WTC11 (cell line): ENCODE measurements around the gene ADD2. TPM values are rescaled to one million over a fixed set of nuclear protein-coding genes. Genes with fewer than 3 reads are reported as not detected.

Experiments used
- ATAC-seq: fragments of 200-7000 bp; cut with Tn5 transposase; 2 replicates; pipeline ENCODE4 v1.10.0; 2021; ENCODE audit warnings: mild to moderate bottlenecking, moderate library complexity
- CTCF ChIA-PET: fragments of 300-600 bp; sonication (Branson Sonifier 250); formaldehyde crosslinking; loops from one replicate; lab custom pipeline; 2021; ENCODE audit warnings: antibody characterized with exemption; lab: Charles Lee
- POLR2A ChIA-PET: fragments of 350-600 bp; sonication (Branson Sonifier 250); formaldehyde crosslinking; loops from one replicate; lab custom pipeline; 2021; ENCODE audit warnings: antibody characterized with exemption; lab: Charles Lee
- DNase-seq: peaks from one replicate; pipeline ENCODE4 v3.0.0; 2021; ENCODE audit warnings: low spot score
- H3K27ac Mint-ChIP-seq: 2 replicates; pipeline ENCODE4 v1.8.0; 2021; ENCODE audit warnings: mixed read lengths
- H3K27me3 Mint-ChIP-seq: 2 replicates; pipeline ENCODE4 v1.8.0; 2021; ENCODE audit warnings: low read depth, mild to moderate bottlenecking, moderate library complexity, mixed read lengths
- H3K36me3 Mint-ChIP-seq: 2 replicates; pipeline ENCODE4 v1.8.0; 2021; ENCODE audit warnings: mixed read lengths
- H3K4me1 Mint-ChIP-seq: 2 replicates; pipeline ENCODE4 v1.8.0; 2022; ENCODE audit warnings: mixed read lengths
- H3K4me3 Mint-ChIP-seq: 2 replicates; pipeline ENCODE4 v1.8.0; 2021; ENCODE audit warnings: mild to moderate bottlenecking, moderate library complexity, mixed read lengths
- H3K9me3 Mint-ChIP-seq: 2 replicates; pipeline ENCODE4 v1.8.0; 2021; ENCODE audit warnings: mixed read lengths
- CREB1 ChIP-seq: sonication (generic); formaldehyde crosslinking; IDR thresholded peaks from 2 replicates; pipeline ENCODE4 v1.8.0; 2023; ENCODE audit warnings: mild to moderate bottlenecking, missing genetic modification reagents
- EMX1 ChIP-seq: fragments of 250-450 bp; sonication (Bioruptor Pico); IDR thresholded peaks from 2 replicates; pipeline ENCODE4 v1.8.0; 2021; ENCODE audit warnings: mild to moderate bottlenecking
- IRF2 ChIP-seq: sonication (generic); formaldehyde crosslinking; IDR thresholded peaks from 2 replicates; pipeline ENCODE4 v1.8.0; 2022; ENCODE audit warnings: low read depth, missing genetic modification reagents, borderline replicate concordance
- KAT7 ChIP-seq: sonication (generic); formaldehyde crosslinking; IDR thresholded peaks from 2 replicates; pipeline ENCODE4 v1.8.1; 2023; ENCODE audit warnings: missing genetic modification reagents, mild to moderate bottlenecking, borderline replicate concordance
- SP1 ChIP-seq: sonication (generic); formaldehyde crosslinking; conservative IDR thresholded peaks from 2 replicates; pipeline ENCODE4 v1.8.1; 2022; ENCODE audit warnings: missing genetic modification reagents
- ZBTB21 ChIP-seq: sonication (generic); formaldehyde crosslinking; IDR thresholded peaks from 2 replicates; pipeline ENCODE4 v1.8.1; 2023; ENCODE audit warnings: mild to moderate bottlenecking, missing genetic modification reagents, borderline replicate concordance
- ZNF219 ChIP-seq: sonication (generic); formaldehyde crosslinking; IDR thresholded peaks from 2 replicates; pipeline ENCODE4 v1.8.0; 2023; ENCODE audit warnings: missing genetic modification reagents, mild to moderate bottlenecking, borderline replicate concordance
- ZNF671 ChIP-seq: fragments of 250-450 bp; sonication (Bioruptor Pico); IDR thresholded peaks from 2 replicates; pipeline ENCODE4 v1.8.0; 2021; ENCODE audit warnings: mild to moderate bottlenecking
- total RNA-seq: library from RNA; stranded (reverse); gene quantifications from 3 replicates; pipeline ENCODE4 v1.2.3, GENCODE V29; 2021
- TF ChIP-seq, protein P1 (sequence below): sonication (generic); formaldehyde crosslinking; IDR thresholded peaks from 2 replicates; pipeline ENCODE4 v1.8.1; 2022; ENCODE audit warnings: missing genetic modification reagents, borderline replicate concordance
- TF ChIP-seq, protein P2 (sequence below): sonication (generic); formaldehyde crosslinking; IDR thresholded peaks from 2 replicates; pipeline ENCODE4 v1.8.0; 2022; ENCODE audit warnings: missing genetic modification reagents
- TF ChIP-seq, protein P3 (sequence below): sonication (generic); formaldehyde crosslinking; IDR thresholded peaks from 2 replicates; pipeline ENCODE4 v1.8.0; 2022; ENCODE audit warnings: mild to moderate bottlenecking, missing genetic modification reagents
- TF ChIP-seq, protein P4 (sequence below): fragments of 250-450 bp; sonication (Bioruptor Pico); IDR thresholded peaks from 2 replicates; pipeline ENCODE4 v1.9.0; 2021; ENCODE audit warnings: mild to moderate bottlenecking
- TF ChIP-seq, protein P5 (sequence below): fragments of 250-450 bp; sonication (Bioruptor Pico); IDR thresholded peaks from 2 replicates; pipeline ENCODE4 v1.9.0; 2021; ENCODE audit warnings: mild to moderate bottlenecking

ADD2 gene
- total RNA-seq, 1 experiment from 2014 or later: 196 TPM

DNA sequence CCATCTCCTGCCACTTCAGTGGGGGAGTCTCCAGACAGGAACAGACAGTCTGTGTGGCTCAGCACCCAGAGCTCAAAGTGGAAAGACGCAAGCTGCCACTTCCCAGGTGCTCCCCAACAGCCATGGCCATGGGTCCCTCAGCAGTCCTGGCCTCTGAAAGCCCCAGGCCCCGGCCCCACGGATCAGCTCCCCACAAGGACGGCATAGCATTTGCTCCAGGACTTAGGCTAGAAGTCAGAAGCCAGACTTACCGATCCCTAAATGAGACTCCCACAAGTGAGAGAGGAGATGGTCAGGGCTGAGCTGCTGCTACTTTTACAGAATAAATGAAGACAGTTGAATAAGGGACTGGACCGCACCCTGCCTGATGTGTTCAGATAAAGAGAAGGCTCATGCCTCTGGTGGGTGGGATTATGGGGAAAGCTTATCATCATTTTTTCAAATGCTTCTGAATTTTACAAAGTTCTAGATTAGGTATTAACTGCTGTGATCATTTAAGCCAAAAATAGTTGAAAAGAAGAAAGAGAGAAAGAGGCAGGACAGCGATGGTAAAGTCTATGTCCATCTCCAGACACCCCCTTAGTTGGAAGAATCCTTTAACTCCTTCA lies 50.5 kb downstream of the ADD2 start:
- H3K27ac Mint-ChIP-seq: no peak overlapping the region
- DNase-seq: no peak
- no peaks in the 10 kb centered on the region for H3K9me3 Mint-ChIP-seq
- no peak for TF ChIP-seq ZNF671 (CRISPR knock-in tag)
- no peak for TF ChIP-seq KAT7 (CRISPR knock-in tag)
- no peak for TF ChIP-seq ZBTB21 (CRISPR knock-in tag)
- TF ChIP-seq, protein P1, sequence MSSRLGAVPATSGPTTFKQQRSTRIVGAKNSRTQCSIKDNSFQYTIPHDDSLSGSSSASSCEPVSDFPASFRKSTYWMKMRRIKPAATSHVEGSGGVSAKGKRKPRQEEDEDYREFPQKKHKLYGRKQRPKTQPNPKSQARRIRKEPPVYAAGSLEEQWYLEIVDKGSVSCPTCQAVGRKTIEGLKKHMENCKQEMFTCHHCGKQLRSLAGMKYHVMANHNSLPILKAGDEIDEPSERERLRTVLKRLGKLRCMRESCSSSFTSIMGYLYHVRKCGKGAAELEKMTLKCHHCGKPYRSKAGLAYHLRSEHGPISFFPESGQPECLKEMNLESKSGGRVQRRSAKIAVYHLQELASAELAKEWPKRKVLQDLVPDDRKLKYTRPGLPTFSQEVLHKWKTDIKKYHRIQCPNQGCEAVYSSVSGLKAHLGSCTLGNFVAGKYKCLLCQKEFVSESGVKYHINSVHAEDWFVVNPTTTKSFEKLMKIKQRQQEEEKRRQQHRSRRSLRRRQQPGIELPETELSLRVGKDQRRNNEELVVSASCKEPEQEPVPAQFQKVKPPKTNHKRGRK (CRISPR knock-in tag): no peak
- TF ChIP-seq CREB1: no peak
- TF ChIP-seq, protein P2, sequence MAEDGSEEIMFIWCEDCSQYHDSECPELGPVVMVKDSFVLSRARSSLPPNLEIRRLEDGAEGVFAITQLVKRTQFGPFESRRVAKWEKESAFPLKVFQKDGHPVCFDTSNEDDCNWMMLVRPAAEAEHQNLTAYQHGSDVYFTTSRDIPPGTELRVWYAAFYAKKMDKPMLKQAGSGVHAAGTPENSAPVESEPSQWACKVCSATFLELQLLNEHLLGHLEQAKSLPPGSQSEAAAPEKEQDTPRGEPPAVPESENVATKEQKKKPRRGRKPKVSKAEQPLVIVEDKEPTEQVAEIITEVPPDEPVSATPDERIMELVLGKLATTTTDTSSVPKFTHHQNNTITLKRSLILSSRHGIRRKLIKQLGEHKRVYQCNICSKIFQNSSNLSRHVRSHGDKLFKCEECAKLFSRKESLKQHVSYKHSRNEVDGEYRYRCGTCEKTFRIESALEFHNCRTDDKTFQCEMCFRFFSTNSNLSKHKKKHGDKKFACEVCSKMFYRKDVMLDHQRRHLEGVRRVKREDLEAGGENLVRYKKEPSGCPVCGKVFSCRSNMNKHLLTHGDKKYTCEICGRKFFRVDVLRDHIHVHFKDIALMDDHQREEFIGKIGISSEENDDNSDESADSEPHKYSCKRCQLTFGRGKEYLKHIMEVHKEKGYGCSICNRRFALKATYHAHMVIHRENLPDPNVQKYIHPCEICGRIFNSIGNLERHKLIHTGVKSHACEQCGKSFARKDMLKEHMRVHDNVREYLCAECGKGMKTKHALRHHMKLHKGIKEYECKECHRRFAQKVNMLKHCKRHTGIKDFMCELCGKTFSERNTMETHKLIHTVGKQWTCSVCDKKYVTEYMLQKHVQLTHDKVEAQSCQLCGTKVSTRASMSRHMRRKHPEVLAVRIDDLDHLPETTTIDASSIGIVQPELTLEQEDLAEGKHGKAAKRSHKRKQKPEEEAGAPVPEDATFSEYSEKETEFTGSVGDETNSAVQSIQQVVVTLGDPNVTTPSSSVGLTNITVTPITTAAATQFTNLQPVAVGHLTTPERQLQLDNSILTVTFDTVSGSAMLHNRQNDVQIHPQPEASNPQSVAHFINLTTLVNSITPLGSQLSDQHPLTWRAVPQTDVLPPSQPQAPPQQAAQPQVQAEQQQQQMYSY: no peak
- TF ChIP-seq, protein P3, sequence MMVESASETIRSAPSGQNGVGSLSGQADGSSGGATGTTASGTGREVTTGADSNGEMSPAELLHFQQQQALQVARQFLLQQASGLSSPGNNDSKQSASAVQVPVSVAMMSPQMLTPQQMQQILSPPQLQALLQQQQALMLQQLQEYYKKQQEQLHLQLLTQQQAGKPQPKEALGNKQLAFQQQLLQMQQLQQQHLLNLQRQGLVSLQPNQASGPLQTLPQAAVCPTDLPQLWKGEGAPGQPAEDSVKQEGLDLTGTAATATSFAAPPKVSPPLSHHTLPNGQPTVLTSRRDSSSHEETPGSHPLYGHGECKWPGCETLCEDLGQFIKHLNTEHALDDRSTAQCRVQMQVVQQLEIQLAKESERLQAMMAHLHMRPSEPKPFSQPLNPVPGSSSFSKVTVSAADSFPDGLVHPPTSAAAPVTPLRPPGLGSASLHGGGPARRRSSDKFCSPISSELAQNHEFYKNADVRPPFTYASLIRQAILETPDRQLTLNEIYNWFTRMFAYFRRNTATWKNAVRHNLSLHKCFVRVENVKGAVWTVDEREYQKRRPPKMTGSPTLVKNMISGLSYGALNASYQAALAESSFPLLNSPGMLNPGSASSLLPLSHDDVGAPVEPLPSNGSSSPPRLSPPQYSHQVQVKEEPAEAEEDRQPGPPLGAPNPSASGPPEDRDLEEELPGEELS: no peak
- TF ChIP-seq, all 79 proteins: peak for 0
- ChIA-PET CTCF (interaction anchor here (0.9 to 5.1 kb wide), 6 partner anchors 13 to 147 kb away, joined by 3 to 20 read pairs (median 6); partner anchors contain the start of gene ADD2), POLR2A (no interaction called here)
- ATAC-seq: no peak
- Mint-ChIP-seq H3K36me3 (peaks cover 7% of the 10 kb centered on the region), H3K4me3 (no peak overlapping the region), H3K27me3 (no peaks in the 10 kb centered on the region), H3K4me1 (peaks cover 85% of the 10 kb centered on the region)

DNA sequence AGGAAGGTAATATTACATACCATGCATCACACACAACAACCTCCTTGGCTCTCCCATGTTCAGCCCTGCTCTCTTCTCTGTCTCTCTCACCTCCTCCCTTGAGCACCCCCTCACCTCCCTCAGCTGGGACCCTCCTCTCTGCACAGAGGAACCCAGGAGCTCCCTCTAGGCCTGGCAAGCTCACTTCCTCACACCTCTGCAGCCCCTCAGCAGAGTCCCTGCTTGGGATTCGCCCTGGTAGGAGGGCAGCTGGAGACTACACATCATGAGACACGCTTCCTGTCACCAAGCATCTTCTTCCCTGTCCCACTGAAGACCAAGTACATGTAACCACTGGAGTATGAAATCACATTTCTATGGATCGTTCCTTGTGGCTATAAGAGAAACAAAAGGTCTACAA lies 51.0 kb downstream of the ADD2 start:
- ATAC-seq: peak; percentile 25
- TF ChIP-seq IRF2 (CRISPR knock-in tag) (no peak), EMX1 (CRISPR knock-in tag) (no peak), SP1 (CRISPR knock-in tag) (no peak), ZNF219 (CRISPR knock-in tag) (no peak)
- TF ChIP-seq, protein P4, sequence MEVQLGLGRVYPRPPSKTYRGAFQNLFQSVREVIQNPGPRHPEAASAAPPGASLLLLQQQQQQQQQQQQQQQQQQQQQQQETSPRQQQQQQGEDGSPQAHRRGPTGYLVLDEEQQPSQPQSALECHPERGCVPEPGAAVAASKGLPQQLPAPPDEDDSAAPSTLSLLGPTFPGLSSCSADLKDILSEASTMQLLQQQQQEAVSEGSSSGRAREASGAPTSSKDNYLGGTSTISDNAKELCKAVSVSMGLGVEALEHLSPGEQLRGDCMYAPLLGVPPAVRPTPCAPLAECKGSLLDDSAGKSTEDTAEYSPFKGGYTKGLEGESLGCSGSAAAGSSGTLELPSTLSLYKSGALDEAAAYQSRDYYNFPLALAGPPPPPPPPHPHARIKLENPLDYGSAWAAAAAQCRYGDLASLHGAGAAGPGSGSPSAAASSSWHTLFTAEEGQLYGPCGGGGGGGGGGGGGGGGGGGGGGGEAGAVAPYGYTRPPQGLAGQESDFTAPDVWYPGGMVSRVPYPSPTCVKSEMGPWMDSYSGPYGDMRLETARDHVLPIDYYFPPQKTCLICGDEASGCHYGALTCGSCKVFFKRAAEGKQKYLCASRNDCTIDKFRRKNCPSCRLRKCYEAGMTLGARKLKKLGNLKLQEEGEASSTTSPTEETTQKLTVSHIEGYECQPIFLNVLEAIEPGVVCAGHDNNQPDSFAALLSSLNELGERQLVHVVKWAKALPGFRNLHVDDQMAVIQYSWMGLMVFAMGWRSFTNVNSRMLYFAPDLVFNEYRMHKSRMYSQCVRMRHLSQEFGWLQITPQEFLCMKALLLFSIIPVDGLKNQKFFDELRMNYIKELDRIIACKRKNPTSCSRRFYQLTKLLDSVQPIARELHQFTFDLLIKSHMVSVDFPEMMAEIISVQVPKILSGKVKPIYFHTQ (CRISPR knock-in tag): no peak
- TF ChIP-seq, protein P2: no peak
- TF ChIP-seq, protein P5, sequence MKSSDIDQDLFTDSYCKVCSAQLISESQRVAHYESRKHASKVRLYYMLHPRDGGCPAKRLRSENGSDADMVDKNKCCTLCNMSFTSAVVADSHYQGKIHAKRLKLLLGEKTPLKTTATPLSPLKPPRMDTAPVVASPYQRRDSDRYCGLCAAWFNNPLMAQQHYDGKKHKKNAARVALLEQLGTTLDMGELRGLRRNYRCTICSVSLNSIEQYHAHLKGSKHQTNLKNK (CRISPR knock-in tag): no peak
- Mint-ChIP-seq H3K27ac (peak overlapping the region; percentile 9), H3K9me3 (no peaks in the 10 kb centered on the region), H3K36me3 (peaks cover 10% of the 10 kb centered on the region), H3K27me3 (no peaks in the 10 kb centered on the region), H3K4me1 (peaks cover 80% of the 10 kb centered on the region), H3K4me3 (no peak overlapping the region)
- DNase-seq: no peak
- ChIA-PET CTCF (interaction anchor here (0.9 to 5.1 kb wide), 6 partner anchors 13 to 148 kb away, joined by 3 to 20 read pairs (median 6); partner anchors contain the start of gene ADD2), POLR2A (no interaction called here)
